Duodenal mucosa (tissue), 2 donors: ENCODE results near the gene NIP7.
A peak's percentile ranks its signal among the peaks of the same experiment; 100 is the strongest.

Source experiments
- H3K27ac ChIP-seq: one replicate; pipeline ENCODE4 v1.7.0; 2013; ENCODE audit warnings: low read depth, low read length
- H3K27me3 ChIP-seq, 2 donors: one replicate each; pipeline ENCODE4 v1.7.0; 2013; ENCODE audit warnings: low read length in 2 of 2, control low read depth in 1 of 2; ENCODE audit not compliant: insufficient read depth in 2 of 2, control insufficient read depth in 1 of 2
- H3K36me3 ChIP-seq, 2 donors: one replicate each; pipeline ENCODE4 v1.7.0; 2013; ENCODE audit warnings: low read length in 2 of 2, control low read depth in 1 of 2; ENCODE audit not compliant: insufficient read depth in 2 of 2, control insufficient read depth in 1 of 2
- H3K4me1 ChIP-seq, 2 donors: one replicate each; pipeline ENCODE4 v1.7.0; 2013; ENCODE audit warnings: low read length in 2 of 2, control low read depth in 1 of 2; ENCODE audit not compliant: insufficient read depth in 2 of 2, control insufficient read depth in 1 of 2
- H3K4me3 ChIP-seq, 2 donors: one replicate each; pipeline ENCODE4 v1.7.0; 2013; ENCODE audit warnings: low read length in 2 of 2, low read depth in 1 of 2
- H3K9ac ChIP-seq, 2 donors: one replicate each; pipeline ENCODE4 v1.7.0; 2013; ENCODE audit warnings: low read length in 2 of 2, low read depth in 1 of 2
- H3K9me3 ChIP-seq, 2 donors: one replicate each; pipeline ENCODE4 v1.7.0; 2013; ENCODE audit warnings: low read length in 2 of 2, control low read depth in 1 of 2; ENCODE audit not compliant: control insufficient read depth in 1 of 2

The NIP7 gene

GRCh38 chr16:69324585-69325253 lies 14.9 kb upstream of the NIP7 start:
- Histone ChIP-seq H3K36me3 (peaks cover 44 to 68% of the 10 kb centered on the region in 2 donors), H3K4me1 (peaks cover 36 to 47% of the 10 kb centered on the region in 2 donors), H3K27me3 (no peaks in the 10 kb centered on the region), H3K4me3 (no peak overlapping the region), H3K9ac (no peak overlapping the region), H3K27ac (no peak overlapping the region), H3K9me3 (no peaks in the 10 kb centered on the region)

- Histone ChIP-seq H3K27ac (no peak overlapping the region), H3K36me3 (peaks cover 35 to 58% of the 10 kb centered on the region in 2 donors), H3K4me1 (peaks cover 36 to 49% of the 10 kb centered on the region in 2 donors)
Observed at GRCh38 chr16:69325784-69326171, 13.8 kb upstream of the NIP7 start.

GRCh38 chr16:69326172-69326873 lies 13.2 kb upstream of the NIP7 start:
- H3K9ac ChIP-seq, result no peak overlapping the region
- H3K9me3 ChIP-seq, result no peaks in the 10 kb centered on the region
- peaks cover 36 to 54% of the 10 kb centered on the region in 2 donors for H3K4me1 ChIP-seq
- H3K4me3 ChIP-seq, result peak overlapping the region in 1 of 2 donors; percentile 26
- peaks cover 31 to 52% of the 10 kb centered on the region in 2 donors for H3K36me3 ChIP-seq
- no peaks in the 10 kb centered on the region for H3K27me3 ChIP-seq
- no peak overlapping the region for H3K27ac ChIP-seq

More at GRCh38 chr16:69325784-69326171, 13.8 kb upstream of the NIP7 start:
- Histone ChIP-seq H3K9me3 (no peaks in the 10 kb centered on the region), H3K27me3 (no peaks in the 10 kb centered on the region), H3K4me3 (peak overlapping the region in 1 of 2 donors; percentile 26), H3K9ac (no peak overlapping the region)

- peak overlapping the region; percentile 83 to 86 for H3K4me3 ChIP-seq
- H3K27me3 ChIP-seq, result no peaks in the 10 kb centered on the region
- H3K9ac ChIP-seq, result peak overlapping the region in 1 of 2 donors; percentile 47
- no peaks in the 10 kb centered on the region for H3K9me3 ChIP-seq
- H3K27ac ChIP-seq, result no peak overlapping the region
- peaks cover 19 to 50% of the 10 kb centered on the region in 2 donors for H3K36me3 ChIP-seq
- H3K4me1 ChIP-seq, result peaks cover 36 to 54% of the 10 kb centered on the region in 2 donors
Observed at GRCh38 chr16:69327585-69328310, 11.8 kb upstream of the NIP7 start.

- Histone ChIP-seq H3K36me3 (peaks cover 14 to 50% of the 10 kb centered on the region in 2 donors), H3K27me3 (no peaks in the 10 kb centered on the region), H3K9me3 (no peaks in the 10 kb centered on the region), H3K27ac (no peak overlapping the region), H3K9ac (peak overlapping the region; percentile 66 to 76), H3K4me1 (peaks cover 35 to 53% of the 10 kb centered on the region in 2 donors), H3K4me3 (peak overlapping the region; percentile 83 to 86)
Observed at GRCh38 chr16:69328854-69329316, 10.7 kb upstream of the NIP7 start.

GRCh38 chr16:69329369-69330285 lies 9.9 kb upstream of the NIP7 start:
- peak overlapping the region; percentile 83 to 86 for H3K4me3 ChIP-seq
- H3K4me1 ChIP-seq, result peaks cover 30 to 46% of the 10 kb centered on the region in 2 donors
- peak overlapping the region; percentile 66 to 76 for H3K9ac ChIP-seq
- no peaks in the 10 kb centered on the region for H3K27me3 ChIP-seq
- H3K27ac ChIP-seq, result peak overlapping the region; percentile 51
- H3K9me3 ChIP-seq, result no peaks in the 10 kb centered on the region
- H3K36me3 ChIP-seq, result peaks cover 21 to 50% of the 10 kb centered on the region in 2 donors

GRCh38 chr16:69330286-69331109 lies 9.1 kb upstream of the NIP7 start, which contains the start of gene PDF:
PDF (minus strand) TSS chr16:69330588; CDS start chr16:69330570, 18 bp downstream.
- Histone ChIP-seq H3K4me1 (peaks cover 30 to 46% of the 10 kb centered on the region in 2 donors), H3K4me3 (peak within 1 kb of the TSS; percentile 83 to 86), H3K36me3 (peaks cover 23 to 51% of the 10 kb centered on the region in 2 donors)

GRCh38 chr16:69334696-69335095 lies 4.9 kb upstream of the NIP7 start:
- no peaks in the 10 kb centered on the region for H3K9me3 ChIP-seq
- H3K4me3 ChIP-seq, result no peak overlapping the region
- no peaks in the 10 kb centered on the region for H3K27me3 ChIP-seq
- no peak overlapping the region for H3K27ac ChIP-seq
- H3K9ac ChIP-seq, result no peak overlapping the region
- peaks cover 25 to 49% of the 10 kb centered on the region in 2 donors for H3K36me3 ChIP-seq
- peaks cover 9 to 18% of the 10 kb centered on the region in 2 donors for H3K4me1 ChIP-seq

More at GRCh38 chr16:69330286-69331109, 9.1 kb upstream of the NIP7 start, which contains the start of gene PDF:
- H3K27me3 ChIP-seq, result no peaks in the 10 kb centered on the region
- H3K9ac ChIP-seq, result peak within 1 kb of the TSS; percentile 66 to 79
- no peaks in the 10 kb centered on the region for H3K9me3 ChIP-seq
- H3K27ac ChIP-seq, result peak within 1 kb of the TSS; percentile 85
